GM10266 (cell line): ENCODE data around the gene PRKN.

ENCODE experiments used
- DNase-seq: peaks from one replicate; pipeline ENCODE4 v3.0.0; 2012; ENCODE audit errors: extremely low spot score
- CTCF ChIP-seq: IDR thresholded peaks from 2 replicates; pipeline ENCODE4 v1.5.1; 2012; ENCODE audit warnings: mild to moderate bottlenecking, low read depth; ENCODE audit not compliant: control insufficient read depth, insufficient read depth; ENCODE audit errors: missing control alignments

Gene PRKN

DNA sequence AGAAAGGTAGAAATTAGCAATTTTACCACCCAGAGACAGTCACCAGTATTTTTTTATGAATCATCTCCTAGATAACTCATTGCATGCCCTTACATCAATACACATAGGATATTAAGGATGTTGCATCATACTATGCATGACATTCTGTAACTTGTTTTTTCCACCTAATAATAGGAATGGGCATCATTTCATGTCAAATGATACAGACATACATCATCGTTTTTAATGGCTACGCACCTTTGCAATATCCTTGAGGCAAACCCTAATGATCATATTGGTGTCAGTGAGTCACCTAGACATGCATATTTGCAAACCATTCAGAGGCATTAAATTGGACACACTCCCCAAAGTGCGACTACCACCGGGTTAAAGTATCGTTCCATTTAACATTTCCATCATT lies 1144.0 kb downstream of the PRKN start:
- TF ChIP-seq CTCF = no peak
- DNase-seq = no peak

- no peak for DNase-seq
- no peak for TF ChIP-seq CTCF
Measured at GRCh38 chr6:161578478-161578877, 1149.1 kb downstream of the PRKN start.

DNA sequence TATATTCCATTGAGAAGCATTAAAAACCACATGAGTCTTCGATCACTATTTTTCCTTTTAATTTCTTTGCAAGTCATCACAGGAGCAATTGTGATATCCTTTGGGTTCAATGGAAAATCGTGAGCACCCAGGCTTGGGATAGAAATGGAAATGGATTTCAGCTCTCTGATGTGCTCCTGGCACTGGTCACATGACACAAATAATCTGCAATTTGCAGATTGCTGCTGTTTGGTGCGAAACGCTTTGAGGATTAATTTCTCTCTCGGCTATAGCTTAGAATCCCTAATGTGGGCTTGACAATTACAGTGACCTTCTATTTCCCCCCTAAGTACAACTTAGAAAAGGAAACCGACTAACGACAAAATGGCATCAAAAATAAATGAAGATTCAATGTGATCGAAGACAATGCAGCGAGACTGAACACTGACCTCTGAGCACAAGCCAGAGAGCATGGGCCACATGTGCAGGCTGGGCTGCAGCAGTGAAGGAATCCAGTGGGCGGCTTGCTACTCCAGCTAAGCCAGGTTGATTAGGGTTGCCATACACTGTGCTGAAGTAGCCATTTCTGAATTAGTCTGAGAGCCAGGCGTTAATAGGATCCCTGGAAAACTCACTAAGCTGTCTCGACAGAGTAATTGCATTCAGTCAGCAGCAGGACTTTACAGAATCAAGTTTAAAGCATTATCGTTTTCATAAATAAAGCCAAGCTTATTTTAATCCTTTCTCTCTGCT lies 1151.9 kb downstream of the PRKN start:
- TF ChIP-seq CTCF = no peak
- no peak for DNase-seq

GRCh38 chr6:161568885-161569456 lies 1158.6 kb downstream of the PRKN start:
- DNase-seq = no peak
- TF ChIP-seq CTCF = no peak

DNA sequence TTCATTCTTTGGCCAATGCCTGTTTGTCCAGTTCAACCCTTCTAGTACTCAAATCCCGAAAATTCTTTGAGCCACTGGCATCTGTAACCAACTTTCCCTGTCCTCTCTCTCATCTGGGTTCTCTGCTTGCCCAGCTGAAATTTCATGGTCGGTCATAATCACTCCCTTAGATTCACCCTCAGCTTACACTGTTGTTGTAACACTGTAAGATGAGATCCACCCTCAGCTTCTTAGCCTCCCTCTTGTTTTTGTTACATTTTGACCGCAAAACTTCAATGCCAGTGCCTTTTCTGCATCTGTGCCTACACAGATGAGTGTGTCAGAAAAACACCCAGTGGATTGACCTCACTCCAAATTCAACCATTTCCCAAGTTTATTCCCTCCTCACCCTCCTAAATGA lies 1162.6 kb downstream of the PRKN start:
- DNase-seq = no peak
- TF ChIP-seq CTCF = no peak

DNA sequence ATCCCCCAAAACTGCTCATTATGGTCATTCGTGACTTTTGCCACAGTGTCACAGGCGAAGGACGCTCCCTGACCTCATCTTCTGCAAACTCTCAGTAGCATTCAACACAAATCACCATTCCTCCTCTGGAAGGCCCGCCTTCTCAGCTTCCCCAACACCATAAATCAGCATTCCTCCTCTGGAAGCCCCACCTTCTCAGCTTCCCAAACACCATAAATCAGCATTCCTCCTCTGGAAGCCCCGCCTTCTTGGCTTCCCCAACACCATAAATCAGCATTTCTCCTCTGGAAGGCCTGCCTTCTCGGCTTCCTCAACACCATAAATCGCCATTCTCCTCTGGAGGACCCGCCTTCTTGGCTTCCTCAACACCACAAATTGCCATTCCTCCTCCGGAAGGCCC lies 1165.7 kb downstream of the PRKN start:
- no peak for TF ChIP-seq CTCF
- DNase-seq = no peak

- DNase-seq = no peak
Measured at GRCh38 chr6:161557333-161558107, 1170.0 kb downstream of the PRKN start.

More at GRCh38 chr6:161557333-161558107, 1170.0 kb downstream of the PRKN start:
- no peak for TF ChIP-seq CTCF
